Gastroesophageal sphincter (tissue), 4 donors: Measurements from ENCODE around the gene PDE6C. TPM values are rescaled to one million over a fixed set of nuclear protein-coding genes. Genes with fewer than 3 reads are reported as not detected.

Source experiments
- ATAC-seq: fragments of 150-250 bp; one replicate; pipeline ENCODE4 v1.9.1; 2016; ENCODE audit warnings: mild to moderate bottlenecking, moderate library complexity
- H3K27ac ChIP-seq, 4 donors: fragments of 200-600 bp; sonication (generic) in 3 of 4; 1 replicate in 3 of 4; 2 replicates in 1 of 4; pipeline ENCODE4 v1.5.1; 2016 to 2019
- H3K27me3 ChIP-seq: fragments of 200-600 bp; sonication (generic); one replicate; pipeline ENCODE4 v1.5.1; 2019
- H3K36me3 ChIP-seq, 2 donors: fragments of 200-600 bp; sonication (generic); one replicate each; pipeline ENCODE4 v1.5.1; 2019; ENCODE audit warnings: control low read depth in 1 of 2
- H3K4me1 ChIP-seq, 3 donors: fragments of 200-600 bp; sonication (generic); 1 replicate in 2 of 3; 2 replicates in 1 of 3; pipeline ENCODE4 v1.5.1; 2016 to 2019; ENCODE audit warnings: control low read depth in 2 of 3
- H3K4me3 ChIP-seq, 2 donors: fragments of 200-600 bp; sonication (generic); one replicate each; pipeline ENCODE4 v1.5.1; 2019; ENCODE audit warnings: mild to moderate bottlenecking in 1 of 2, moderate library complexity in 1 of 2
- H3K9me3 ChIP-seq, 3 donors: fragments of 200-600 bp; sonication (generic); one replicate each; pipeline ENCODE4 v1.5.1; 2017 to 2019; ENCODE audit warnings: control low read depth in 2 of 3
- CTCF ChIP-seq, 4 experiments: fragments of 200-600 bp in 2 of 4; fragments of 450-650 bp in 2 of 4; sonication (generic) in 1 of 4; IDR thresholded peaks; one replicate each; pipeline ENCODE4 v1.5.1; 2017 to 2019; ENCODE audit warnings: antibody characterized with exemption in 4 of 4, mild to moderate bottlenecking in 2 of 4, moderate library complexity in 2 of 4
- EP300 ChIP-seq: sonication (generic); formaldehyde crosslinking; IDR thresholded peaks from one replicate; pipeline ENCODE4 v1.6.1; 2017; ENCODE audit warnings: antibody characterized with exemption, mild to moderate bottlenecking
- POLR2A ChIP-seq, 2 donors: fragments of 450-650 bp; IDR thresholded peaks; one replicate each; pipeline ENCODE4 v1.6.1; 2017; ENCODE audit warnings: antibody characterized with exemption in 2 of 2, mild to moderate bottlenecking in 2 of 2, moderate library complexity in 1 of 2
- POLR2AphosphoS5 ChIP-seq: sonication (generic); formaldehyde crosslinking; IDR thresholded peaks from one replicate; pipeline ENCODE4 v1.6.1; 2017; ENCODE audit warnings: antibody characterized with exemption
- WGBS, 2 donors: methylation state at CpG; one replicate each; pipeline ENCODE4 v1.1.5; 2018; ENCODE audit warnings: low coverage in 1 of 2; 5-methylcytosine and 5-hydroxymethylcytosine counted together
- total RNA-seq, 4 donors: library from RNA; depleted of rRNA; stranded (reverse); fragments of >200 nt; gene quantifications; one replicate each; pipeline ENCODE4 v1.1.0, GENCODE V29; 2016

The PDE6C gene
- total RNA-seq, 4 donors from 2014 or later = not detected

GRCh38 chr10:93597075-93597599 is 15.2 kb upstream of the PDE6C start:
- H3K36me3 ChIP-seq = no peaks in the 10 kb centered on the region
- peaks cover 0 to 17% (median 8%) of the 10 kb centered on the region in 3 donors for H3K4me1 ChIP-seq
- ATAC-seq = no peak
- no peak overlapping the region for H3K27ac ChIP-seq
- H3K9me3 ChIP-seq = no peaks in the 10 kb centered on the region
- peaks cover 28% of the 10 kb centered on the region for H3K27me3 ChIP-seq
- 100% methylated on average over 1 of the region's 1 CpG for WGBS, 2 donors
- H3K4me3 ChIP-seq = no peak overlapping the region
- TF ChIP-seq POLR2AphosphoS5 = no peak
- no peak for TF ChIP-seq EP300
- no peak for TF ChIP-seq CTCF (IDR thresholded peaks at IDR 0.05)
- TF ChIP-seq POLR2A (IDR thresholded peaks at IDR 0.05) = no peak

GRCh38 chr10:93598157-93598556 is 14.2 kb upstream of the PDE6C start:
- 81 to 94% methylated on average over 3 to 5 of the region's 5 CpGs for WGBS, 2 donors
- no peak for TF ChIP-seq POLR2A (IDR thresholded peaks at IDR 0.05)
- TF ChIP-seq POLR2AphosphoS5 = no peak
- TF ChIP-seq CTCF (IDR thresholded peaks at IDR 0.05) = no peak
- TF ChIP-seq EP300 = no peak
- H3K9me3 ChIP-seq = no peaks in the 10 kb centered on the region
- H3K27ac ChIP-seq = no peak overlapping the region
- no peak overlapping the region for H3K4me3 ChIP-seq
- H3K4me1 ChIP-seq = peaks cover 0 to 17% (median 8%) of the 10 kb centered on the region in 3 donors
- ATAC-seq = no peak
- no peaks in the 10 kb centered on the region for H3K36me3 ChIP-seq
- peaks cover 38% of the 10 kb centered on the region for H3K27me3 ChIP-seq

- ATAC-seq = no peak
- Histone ChIP-seq H3K27ac (no peak overlapping the region), H3K36me3 (no peaks in the 10 kb centered on the region), H3K4me1 (peaks cover 0 to 17% (median 8%) of the 10 kb centered on the region in 3 donors), H3K27me3 (peaks cover 48% of the 10 kb centered on the region), H3K4me3 (no peak overlapping the region), H3K9me3 (no peaks in the 10 kb centered on the region)
- 38 to 60% methylated on average over 1 of the region's 1 CpG for WGBS, 2 donors
- TF ChIP-seq CTCF (IDR thresholded peaks at IDR 0.05) (no peak), POLR2A (IDR thresholded peaks at IDR 0.05) (no peak), POLR2AphosphoS5 (no peak), EP300 (no peak)
Observed at GRCh38 chr10:93599335-93599734, 13.0 kb upstream of the PDE6C start.

- WGBS, 2 donors = 83% methylated on average over 1 of the region's 4 CpGs; no CpG with 5 or more reads in 1 of the 2 donors
- Histone ChIP-seq H3K27me3 (peaks cover 52% of the 10 kb centered on the region), H3K9me3 (no peaks in the 10 kb centered on the region), H3K4me3 (no peak overlapping the region), H3K36me3 (no peaks in the 10 kb centered on the region), H3K4me1 (peaks cover 0 to 17% (median 8%) of the 10 kb centered on the region in 3 donors), H3K27ac (no peak overlapping the region)
- no peak for ATAC-seq
- TF ChIP-seq POLR2AphosphoS5 (no peak), CTCF (IDR thresholded peaks at IDR 0.05) (no peak), POLR2A (IDR thresholded peaks at IDR 0.05) (no peak), EP300 (no peak)
Observed at GRCh38 chr10:93599778-93600177, 12.6 kb upstream of the PDE6C start.

- 2 to 100% methylated on average over 1 to 12 of the region's 60 CpGs for WGBS, 2 donors
- TF ChIP-seq EP300 = no peak
- TF ChIP-seq POLR2AphosphoS5 = no peak
- no peak for TF ChIP-seq CTCF (IDR thresholded peaks at IDR 0.05)
- TF ChIP-seq POLR2A (IDR thresholded peaks at IDR 0.05) = no peak
- no peak overlapping the region for H3K27ac ChIP-seq
Observed at GRCh38 chr10:93600446-93601145, 11.7 kb upstream of the PDE6C start.

More at GRCh38 chr10:93600446-93601145, 11.7 kb upstream of the PDE6C start:
- Histone ChIP-seq H3K36me3 (no peaks in the 10 kb centered on the region), H3K27me3 (peaks cover 61% of the 10 kb centered on the region), H3K9me3 (no peaks in the 10 kb centered on the region), H3K4me3 (peak overlapping the region in 1 of 2 donors; percentile 49), H3K4me1 (peaks cover 0 to 17% (median 8%) of the 10 kb centered on the region in 3 donors)
- peak; percentile 42 for ATAC-seq
